Measurements from ENCODE around the gene ALG9. TPM values are rescaled to one million over a fixed set of nuclear protein-coding genes. Genes with fewer than 3 reads are reported as not detected.

ALG9 gene
- 38.8 and 41.2 TPM in 2 replicates for total RNA-seq

DNA sequence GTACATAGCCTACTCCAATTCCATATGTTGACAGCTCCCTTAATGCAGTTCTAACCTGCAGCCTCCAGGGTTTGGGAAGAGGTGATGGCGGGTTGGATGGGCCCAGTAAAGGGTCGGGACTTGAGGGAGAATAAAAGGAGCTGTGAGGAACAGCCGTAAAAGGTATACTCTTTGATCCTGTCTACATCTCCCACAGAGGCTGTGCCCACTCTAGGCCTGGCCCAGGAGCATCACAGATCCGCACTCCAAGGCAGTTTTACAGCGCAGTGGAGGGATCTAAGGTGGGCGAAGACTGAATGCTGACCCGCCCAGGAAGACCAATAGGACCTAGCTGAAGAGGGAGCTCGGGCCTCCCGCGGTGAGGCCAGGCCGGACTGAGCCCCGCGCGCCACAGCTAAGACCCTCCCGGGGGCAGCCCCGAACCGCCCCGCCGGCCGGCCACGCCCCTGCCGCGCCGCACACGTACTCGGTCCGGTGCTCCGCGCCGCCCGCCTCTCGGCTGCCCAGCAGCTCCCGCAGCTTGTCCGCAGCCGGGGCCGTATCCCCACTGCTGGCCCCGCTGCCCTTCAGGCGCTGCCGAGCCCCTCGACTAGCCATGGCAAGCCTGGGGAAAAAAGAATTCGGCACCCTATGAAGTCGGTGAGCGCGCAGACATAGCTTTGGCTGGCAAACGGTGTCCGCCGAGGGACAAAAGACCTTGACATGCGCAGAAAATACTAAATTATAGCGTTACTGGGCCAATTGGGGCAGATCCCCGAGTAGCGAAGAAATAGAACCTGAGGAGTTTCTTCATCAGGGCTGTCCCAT is at the start of gene ALG9:
Gene ALG9 (minus strand): TSS at position 696 of the 807 bp plus-strand sequence. CDS start 99 bp downstream, at position 597.

DNA sequence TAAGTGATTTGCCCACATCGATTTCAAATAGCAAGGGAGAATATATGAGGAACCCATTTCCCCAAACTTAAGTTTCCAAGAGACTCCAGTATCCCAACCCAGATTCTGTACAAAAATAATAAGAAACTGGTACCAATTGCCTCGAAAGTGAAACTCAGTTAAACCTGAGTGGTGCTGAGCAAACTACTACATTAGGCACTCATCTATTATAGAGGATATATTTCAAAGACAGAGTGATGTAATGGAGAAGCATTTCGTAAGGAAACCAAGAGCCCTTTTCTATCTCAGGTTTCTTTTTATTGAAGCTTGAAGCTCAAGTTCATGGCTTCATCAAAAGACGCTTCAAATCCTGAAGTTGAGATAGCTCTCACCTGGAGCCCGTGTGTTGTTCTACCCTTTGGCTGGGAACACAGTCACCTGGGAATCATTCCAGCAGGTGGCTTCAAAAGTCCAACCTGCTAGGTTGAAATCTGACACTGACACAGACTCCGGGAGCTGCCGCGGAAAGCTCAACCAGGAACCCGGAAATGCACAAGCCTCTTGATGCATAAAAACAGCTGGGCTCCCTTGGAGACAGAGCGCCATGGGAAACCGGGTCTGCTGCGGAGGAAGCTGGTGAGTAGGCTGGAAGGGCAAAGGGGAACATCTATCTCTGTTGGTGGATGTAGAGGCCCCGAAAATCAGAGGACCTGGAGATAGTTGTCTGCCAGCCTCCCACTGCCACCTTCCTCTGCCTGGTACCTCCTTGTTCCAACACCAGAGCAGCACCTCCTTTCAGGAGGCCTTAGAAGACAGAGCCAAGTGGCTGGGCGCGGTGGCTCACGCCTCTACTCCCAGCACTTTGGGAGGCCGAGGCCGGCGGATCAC is 47.2 kb upstream of the ALG9 start, which contains the start of gene C11orf52:
Gene C11orf52 (plus strand): TSS at position 524 of the 867 bp plus-strand sequence. CDS start 60 bp downstream, at position 584.

GRCh38 chr11:111912535-111912934 is 41.2 kb upstream of the ALG9 start, which contains the start of gene HSPB2:
TSS of gene HSPB2 (plus strand) at chr11:111912734. CDS start at chr11:111912830, 96 bp downstream.

GRCh38 chr11:111911563-111912401 is 40.4 kb upstream of the ALG9 start, which contains the start of gene CRYAB:
TSS of gene CRYAB (minus strand) at chr11:111911770. CDS start at chr11:111911724, 46 bp downstream.

GRCh38 chr11:111878849-111879636 is 7.7 kb upstream of the ALG9 start, which contains the start of the genes CFAP68 and FDXACB1:
TSS of gene CFAP68 (plus strand) at chr11:111879541. CDS start at chr11:111879561, 20 bp downstream.
TSS of gene FDXACB1 (minus strand) at chr11:111879165. CDS start at chr11:111879132, 33 bp downstream.

DNA sequence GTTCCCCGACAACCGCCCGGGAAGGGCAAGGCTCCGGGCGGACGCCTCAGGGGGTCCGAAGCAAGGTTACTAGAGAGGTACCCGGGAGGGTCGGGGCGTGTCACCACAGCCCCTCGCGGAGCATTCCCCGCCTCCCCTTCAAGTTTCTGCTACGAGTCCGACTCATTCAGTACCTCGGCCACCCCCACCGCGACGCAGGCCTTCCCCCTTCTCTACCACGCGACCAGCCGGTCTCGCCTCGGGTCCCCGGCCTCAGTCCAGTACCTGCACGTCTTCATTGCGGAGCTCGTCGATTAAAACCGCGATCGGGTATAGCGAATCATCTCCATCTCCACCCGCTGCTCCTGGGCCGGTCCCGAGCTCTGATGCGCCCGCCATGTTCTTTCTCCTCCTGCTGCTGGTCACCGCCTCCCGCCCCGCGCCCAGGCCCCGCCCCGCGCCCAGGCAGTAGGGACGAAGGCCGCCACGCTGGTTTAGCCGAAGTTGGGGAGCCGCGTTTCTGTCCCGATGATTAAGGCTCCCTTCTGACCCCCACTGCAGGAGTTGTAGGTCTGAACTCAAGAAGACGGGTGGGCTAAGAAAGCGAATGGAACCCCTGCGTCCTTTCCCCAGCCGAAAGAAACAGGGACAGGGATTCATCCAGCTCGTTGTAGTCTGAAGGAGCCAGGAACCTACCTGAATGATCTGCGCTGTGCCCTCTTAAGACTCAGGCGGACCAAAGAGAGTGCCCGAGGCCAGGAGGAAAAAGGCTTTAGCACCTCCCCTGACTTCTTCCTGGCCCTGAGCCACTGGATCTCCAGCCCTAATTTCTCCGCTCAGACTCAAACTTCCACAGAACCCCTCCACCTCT is 105.2 kb downstream of the ALG9 start, which contains the start of gene PPP2R1B:
Gene PPP2R1B (minus strand): TSS at position 406 of the 850 bp plus-strand sequence. CDS start 28 bp downstream, at position 378.

Small RNAs within 50 kb of the gene (small RNA-seq; reads per million reads assigned to genes)
- gene GNG5P3 = not detected
- 1.4 reads per million, percentile 30 among the genes with 10 or more reads in this experiment for gene RPL37AP8

Other genes starting within 250 kb of the ALG9 start
- 26.1 and 26.4 TPM in 2 replicates for gene PPP2R1B, start 105.2 kb downstream of the ALG9 start, total RNA-seq
- 2.1 and 2.4 TPM in 2 replicates for gene FDXACB1, start 7.6 kb upstream of the ALG9 start, total RNA-seq
- 3.8 and 3.9 TPM in 2 replicates for gene CFAP68, start 8.0 kb upstream of the ALG9 start, total RNA-seq
- 35.2 and 47.7 TPM in 2 replicates for gene CRYAB, start 40.2 kb upstream of the ALG9 start, total RNA-seq
- 0.49 and 2.6 TPM in 2 replicates for gene HSPB2, start 41.2 kb upstream of the ALG9 start, total RNA-seq
- gene C11orf52, start 47.3 kb upstream of the ALG9 start, total RNA-seq = 0.49 and 1.3 TPM in 2 replicates
- gene DIXDC1, start 65.8 kb upstream of the ALG9 start, total RNA-seq = 31.5 and 32.9 TPM in 2 replicates
- 33.3 and 41.1 TPM in 2 replicates for gene DLAT, start 153.8 kb upstream of the ALG9 start, total RNA-seq
- 2.9 and 3.9 TPM in 2 replicates for gene PIH1D2, start 202.4 kb upstream of the ALG9 start, total RNA-seq
- 22.3 and 25.5 TPM in 2 replicates for gene NKAPD1, start 202.7 kb upstream of the ALG9 start, total RNA-seq
- gene TIMM8B, start 215.2 kb upstream of the ALG9 start, total RNA-seq = 17.7 and 21.9 TPM in 2 replicates
- gene SDHD, start 215.3 kb upstream of the ALG9 start, total RNA-seq = 80.3 and 88.9 TPM in 2 replicates

All from hair follicle dermal papilla cell (primary cell).